ENCODE measurements around the gene PACRG.

PACRG gene

DNA sequence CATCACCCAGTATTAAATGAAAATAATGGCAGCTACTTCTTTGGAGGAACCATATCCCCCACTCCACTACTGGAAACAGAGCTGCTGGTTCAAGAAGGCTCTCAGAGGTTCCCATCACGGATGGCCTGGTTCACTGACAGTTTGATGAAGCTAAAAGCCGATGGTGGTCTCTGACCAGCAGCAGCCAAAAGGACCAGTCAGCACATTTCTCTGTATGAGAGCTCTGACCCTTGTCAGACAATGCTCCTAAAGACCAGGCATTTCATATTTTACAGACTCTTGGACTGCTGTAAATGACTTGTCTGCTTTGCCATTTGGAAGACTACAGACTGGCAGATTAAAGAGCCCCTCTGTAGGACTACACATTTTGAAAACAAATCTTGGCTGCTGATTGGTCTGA, 16.8 kb upstream of the PACRG start:
- no peaks in the 10 kb centered on the region for H4K20me1 ChIP-seq (ENCODE audit: low read depth, low read length)
- no peak overlapping the region for H3K9ac ChIP-seq (ENCODE audit: low read length)
- H3K9me3 ChIP-seq (ENCODE audit: insufficient read depth, low read length) = no peaks in the 10 kb centered on the region
- no peak overlapping the region for H3K27ac ChIP-seq (ENCODE audit: low read depth, low read length)
- no peaks in the 10 kb centered on the region for H3K79me2 ChIP-seq (ENCODE audit: insufficient read depth, low read length)
- H3K27me3 ChIP-seq (ENCODE audit: low read length) = no peaks in the 10 kb centered on the region
- no peaks in the 10 kb centered on the region for H3F3A ChIP-seq (ENCODE audit: insufficient read depth)
- no peaks in the 10 kb centered on the region for H3K36me3 ChIP-seq (ENCODE audit: low read length)
- H3K4me2 ChIP-seq (ENCODE audit: low read depth, low read length, poor library complexity, severe bottlenecking) = no peak overlapping the region
- H3K9me2 ChIP-seq (replicated peaks; ENCODE audit: insufficient read depth, low read length) = no peaks in the 10 kb centered on the region
- no peak overlapping the region for H2AFZ ChIP-seq (ENCODE audit: low read depth, low read length, severe bottlenecking)
- H3K4me3 ChIP-seq (ENCODE audit: insufficient read depth, low read length, poor library complexity, severe bottlenecking) = no peak overlapping the region
- TF ChIP-seq CTCF (IDR thresholded peaks at IDR 0.05; ENCODE audit: insufficient read depth, low read length, poor library complexity, severe bottlenecking) (no peak), EZH2phosphoT487 (conservative IDR thresholded peaks at IDR 0.05; ENCODE audit: low read length) (no peak)

GRCh38 chr6:162711376-162711775, 16.4 kb upstream of the PACRG start:
- Histone ChIP-seq H2AFZ (ENCODE audit: low read depth, low read length, severe bottlenecking) (no peak overlapping the region), H3F3A (ENCODE audit: insufficient read depth) (no peaks in the 10 kb centered on the region), H3K4me2 (ENCODE audit: low read depth, low read length, poor library complexity, severe bottlenecking) (no peak overlapping the region), H3K4me3 (ENCODE audit: insufficient read depth, low read length, poor library complexity, severe bottlenecking) (no peak overlapping the region), H3K9ac (ENCODE audit: low read length) (no peak overlapping the region), H3K27me3 (ENCODE audit: low read length) (no peaks in the 10 kb centered on the region), H3K9me3 (ENCODE audit: insufficient read depth, low read length) (no peaks in the 10 kb centered on the region), H3K27ac (ENCODE audit: low read depth, low read length) (no peak overlapping the region), H3K36me3 (ENCODE audit: low read length) (no peaks in the 10 kb centered on the region), H4K20me1 (ENCODE audit: low read depth, low read length) (no peaks in the 10 kb centered on the region), H3K9me2 (replicated peaks; ENCODE audit: insufficient read depth, low read length) (no peaks in the 10 kb centered on the region), H3K79me2 (ENCODE audit: insufficient read depth, low read length) (no peaks in the 10 kb centered on the region)
- TF ChIP-seq CTCF (IDR thresholded peaks at IDR 0.05; ENCODE audit: insufficient read depth, low read length, poor library complexity, severe bottlenecking) (no peak), EZH2phosphoT487 (conservative IDR thresholded peaks at IDR 0.05; ENCODE audit: low read length) (no peak)

DNA sequence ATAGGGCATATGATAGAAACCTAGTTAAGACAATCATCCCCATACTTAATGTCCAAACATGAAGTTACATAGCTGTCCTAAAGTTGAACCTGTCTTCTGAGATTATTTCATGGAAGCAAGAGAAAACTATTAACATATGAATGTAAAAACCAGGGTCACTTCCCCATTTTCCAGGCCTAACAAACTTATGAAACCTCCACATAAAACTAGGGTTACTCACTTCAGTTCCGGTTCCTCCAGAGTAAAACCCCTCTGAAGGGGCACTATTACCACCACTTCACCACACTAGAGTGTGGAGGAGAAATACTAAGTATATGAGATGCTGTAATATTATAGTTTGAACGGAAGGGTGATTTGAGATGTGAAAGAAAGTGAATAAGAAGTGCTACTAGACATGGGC, 15.1 kb upstream of the PACRG start:
- no peaks in the 10 kb centered on the region for H3K36me3 ChIP-seq (ENCODE audit: low read length)
- H3K9me2 ChIP-seq (replicated peaks; ENCODE audit: insufficient read depth, low read length) = no peaks in the 10 kb centered on the region
- H3K9me3 ChIP-seq (ENCODE audit: insufficient read depth, low read length) = no peaks in the 10 kb centered on the region
- no peak overlapping the region for H3K9ac ChIP-seq (ENCODE audit: low read length)
- no peaks in the 10 kb centered on the region for H3K27me3 ChIP-seq (ENCODE audit: low read length)
- H3K79me2 ChIP-seq (ENCODE audit: insufficient read depth, low read length) = no peaks in the 10 kb centered on the region
- no peak overlapping the region for H3K4me2 ChIP-seq (ENCODE audit: low read depth, low read length, poor library complexity, severe bottlenecking)
- H2AFZ ChIP-seq (ENCODE audit: low read depth, low read length, severe bottlenecking) = no peak overlapping the region
- H3K27ac ChIP-seq (ENCODE audit: low read depth, low read length) = no peak overlapping the region
- no peaks in the 10 kb centered on the region for H4K20me1 ChIP-seq (ENCODE audit: low read depth, low read length)
- no peaks in the 10 kb centered on the region for H3F3A ChIP-seq (ENCODE audit: insufficient read depth)
- no peak for TF ChIP-seq EZH2phosphoT487 (conservative IDR thresholded peaks at IDR 0.05; ENCODE audit: low read length)
- no peak for TF ChIP-seq CTCF (IDR thresholded peaks at IDR 0.05; ENCODE audit: insufficient read depth, low read length, poor library complexity, severe bottlenecking)
- H3K4me3 ChIP-seq (ENCODE audit: insufficient read depth, low read length, poor library complexity, severe bottlenecking) = no peak overlapping the region
